ENCODE results near the gene RRM2.

GRCh38 chr2:10159086-10159485 is 36.5 kb downstream of the RRM2 start:
- TF ChIP-seq EZH2 (IDR thresholded peaks at IDR 0.05; ENCODE audit: borderline replicate concordance) (no peak), EZH2phosphoT487 (IDR thresholded peaks at IDR 0.05; ENCODE audit: low read depth, severe bottlenecking, unreplicated experiment) (no peak)
- TF ChIP-seq, protein P1, sequence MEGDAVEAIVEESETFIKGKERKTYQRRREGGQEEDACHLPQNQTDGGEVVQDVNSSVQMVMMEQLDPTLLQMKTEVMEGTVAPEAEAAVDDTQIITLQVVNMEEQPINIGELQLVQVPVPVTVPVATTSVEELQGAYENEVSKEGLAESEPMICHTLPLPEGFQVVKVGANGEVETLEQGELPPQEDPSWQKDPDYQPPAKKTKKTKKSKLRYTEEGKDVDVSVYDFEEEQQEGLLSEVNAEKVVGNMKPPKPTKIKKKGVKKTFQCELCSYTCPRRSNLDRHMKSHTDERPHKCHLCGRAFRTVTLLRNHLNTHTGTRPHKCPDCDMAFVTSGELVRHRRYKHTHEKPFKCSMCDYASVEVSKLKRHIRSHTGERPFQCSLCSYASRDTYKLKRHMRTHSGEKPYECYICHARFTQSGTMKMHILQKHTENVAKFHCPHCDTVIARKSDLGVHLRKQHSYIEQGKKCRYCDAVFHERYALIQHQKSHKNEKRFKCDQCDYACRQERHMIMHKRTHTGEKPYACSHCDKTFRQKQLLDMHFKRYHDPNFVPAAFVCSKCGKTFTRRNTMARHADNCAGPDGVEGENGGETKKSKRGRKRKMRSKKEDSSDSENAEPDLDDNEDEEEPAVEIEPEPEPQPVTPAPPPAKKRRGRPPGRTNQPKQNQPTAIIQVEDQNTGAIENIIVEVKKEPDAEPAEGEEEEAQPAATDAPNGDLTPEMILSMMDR (IDR thresholded peaks at IDR 0.05; ENCODE audit: poor library complexity): no peak
